GM19372 (cell line): Measurements from ENCODE around the gene PADI4.
"Not testable (repeated sequence)": the region's sequence is repeated elsewhere in the genome, so short reads cannot be mapped to it uniquely, and the experiment has no call there.

Experiments
- ATAC-seq: cut with Tn5 transposase; IDR thresholded peaks from one replicate; pipeline ENCODE4 v1.9.1; 2021; ENCODE audit warnings: mild to moderate bottlenecking, low read depth, moderate library complexity; ENCODE audit not compliant: unreplicated experiment

Gene PADI4

GRCh38 chr1:17375651-17376050 is 67.7 kb downstream of the PADI4 start:
- ATAC-seq = no peak

- ATAC-seq = no peak
Measured at GRCh38 chr1:17377325-17377953, 69.4 kb downstream of the PADI4 start.

GRCh38 chr1:17381161-17381560 is 73.2 kb downstream of the PADI4 start:
- ATAC-seq = no peak

- ATAC-seq = no peak
Measured at GRCh38 chr1:17392199-17392740, 84.3 kb downstream of the PADI4 start.

GRCh38 chr1:17393230-17393629 is 85.2 kb downstream of the PADI4 start:
- ATAC-seq = no peak

GRCh38 chr1:17397910-17398695 is 90.1 kb downstream of the PADI4 start:
- no peak for ATAC-seq

- no peak for ATAC-seq
Measured at GRCh38 chr1:17400725-17401341, 92.8 kb downstream of the PADI4 start.

- ATAC-seq = no peak
Measured at GRCh38 chr1:17401841-17402240, 93.8 kb downstream of the PADI4 start.

- no peak for ATAC-seq
Measured at GRCh38 chr1:17403081-17403480, 95.1 kb downstream of the PADI4 start.

- ATAC-seq = no peak
Measured at GRCh38 chr1:17404034-17404684, 96.2 kb downstream of the PADI4 start.

GRCh38 chr1:17404820-17405219 is 96.8 kb downstream of the PADI4 start:
- no peak for ATAC-seq

- ATAC-seq = no peak
Measured at GRCh38 chr1:17405898-17406759, 98.1 kb downstream of the PADI4 start.

GRCh38 chr1:17406760-17407475 is 98.9 kb downstream of the PADI4 start:
- ATAC-seq = not testable (repeated sequence)

GRCh38 chr1:17407786-17408514 is 100.0 kb downstream of the PADI4 start:
- ATAC-seq = not testable (repeated sequence)

GRCh38 chr1:17409391-17409811 is 101.4 kb downstream of the PADI4 start:
- no peak for ATAC-seq

- ATAC-seq = no peak
Measured at GRCh38 chr1:17412093-17412870, 104.3 kb downstream of the PADI4 start.
